H1 (cell line): Measurements from ENCODE around the gene ARPP21. TPM values are rescaled to one million over a fixed set of nuclear protein-coding genes. Genes with fewer than 3 reads are reported as not detected.

Source experiments
- CTCF ChIA-PET: fragments of 300-600 bp; sonication (Branson Sonifier 250); formaldehyde crosslinking; loops from one replicate; lab custom pipeline; 2021; ENCODE audit not compliant: partially characterized antibody; lab: Charles Lee
- POLR2A ChIA-PET: fragments of 300-600 bp; sonication (Branson Sonifier 250); formaldehyde crosslinking; loops from one replicate; lab custom pipeline; 2021; ENCODE audit warnings: inconsistent platforms; ENCODE audit not compliant: partially characterized antibody; lab: Charles Lee
- DNase-seq, 2 experiments: peaks; one replicate each; pipeline versions ENCODE4 v3.0.0 to v3.0.0-alpha.2; 2010 to 2022; ENCODE audit warnings: low spot score in 2 of 2, low read depth in 1 of 2, mixed read lengths in 1 of 2
- FAIRE-seq: peaks from 2 replicates; lab custom pipeline; 2011; peaks lifted over from hg19 to GRCh38; lab: Jason Lieb, UNC
- H2AFZ ChIP-seq: 2 replicates; pipeline ENCODE4 v1.8.1; 2012; ENCODE audit warnings: low read length, inconsistent platforms
- H2AK5ac ChIP-seq: 2 replicates; pipeline ENCODE4 v1.6.1; 2013; ENCODE audit warnings: low read depth, low read length
- H2BK120ac ChIP-seq: replicated peaks from 2 replicates; pipeline ENCODE3; 2013; ENCODE audit warnings: low read depth, low read length, inconsistent platforms
- H2BK12ac ChIP-seq: 2 replicates; pipeline ENCODE4 v1.6.1; 2013; ENCODE audit warnings: low read depth, low read length
- H2BK15ac ChIP-seq: 2 replicates; pipeline ENCODE4 v1.6.1; 2013; ENCODE audit warnings: low read length
- H2BK20ac ChIP-seq: 2 replicates; pipeline ENCODE4 v1.6.1; 2013; ENCODE audit warnings: low read length
- H2BK5ac ChIP-seq: 2 replicates; pipeline ENCODE4 v1.6.1; 2013; ENCODE audit warnings: low read depth, low read length
- H3K14ac ChIP-seq: 2 replicates; pipeline ENCODE4 v1.6.1; 2013; ENCODE audit warnings: inconsistent platforms; ENCODE audit not compliant: insufficient read length
- H3K18ac ChIP-seq: 2 replicates; pipeline ENCODE4 v1.6.1; 2013; ENCODE audit warnings: low read length; ENCODE audit errors: extremely low read depth
- H3K23ac ChIP-seq: 2 replicates; pipeline ENCODE4 v1.6.1; 2013; ENCODE audit warnings: inconsistent platforms; ENCODE audit not compliant: insufficient read length
- H3K23me2 ChIP-seq: 2 replicates; pipeline ENCODE4 v1.6.1; 2013; ENCODE audit warnings: low read depth, low read length
- H3K27ac ChIP-seq: 2 replicates; pipeline ENCODE4 v1.6.1; 2011; ENCODE audit warnings: low read depth, low read length, inconsistent platforms
- H3K27me3 ChIP-seq, 4 experiments: replicated peaks in 1 of 4; 1 replicate in 1 of 4; 2 replicates in 3 of 4; pipeline versions ENCODE4 v1.6.1 to v1.8.1; 2011 to 2013; ENCODE audit warnings: low read length in 3 of 4, mild to moderate bottlenecking in 3 of 4, inconsistent platforms in 2 of 4, mixed read lengths in 2 of 4, moderate library complexity in 1 of 4; ENCODE audit not compliant: control insufficient read depth in 3 of 4, insufficient read depth in 3 of 4; ENCODE audit errors: extremely low read depth in 1 of 4
- H3K36me3 ChIP-seq, 4 experiments: 2 replicates each; pipeline versions ENCODE4 v1.6.1 to v1.8.1; 2011 to 2013; ENCODE audit warnings: mild to moderate bottlenecking in 4 of 4, low read length in 3 of 4, moderate library complexity in 2 of 4, control low read depth in 1 of 4, inconsistent platforms in 1 of 4; ENCODE audit not compliant: insufficient read depth in 4 of 4, control insufficient read depth in 2 of 4
- H3K4ac ChIP-seq: replicated peaks from 2 replicates; pipeline ENCODE3; 2013; ENCODE audit warnings: low read length, low read depth, mixed read lengths, inconsistent platforms; ENCODE audit not compliant: insufficient read length
- H3K4me1 ChIP-seq, 4 experiments: replicated peaks in 1 of 4; 1 replicate in 1 of 4; 2 replicates in 3 of 4; pipeline versions ENCODE4 v1.6.1 to v1.8.1; 2011 to 2013; ENCODE audit warnings: low read length in 3 of 4, inconsistent platforms in 2 of 4, mixed read lengths in 1 of 4; ENCODE audit not compliant: insufficient read depth in 4 of 4, control insufficient read depth in 3 of 4
- H3K4me2 ChIP-seq, 2 experiments: 2 replicates each; pipeline versions ENCODE4 v1.6.1 to v1.8.1; 2011 to 2013; ENCODE audit warnings: low read depth in 2 of 2, low read length in 2 of 2, control low read depth in 1 of 2, inconsistent platforms in 1 of 2, mild to moderate bottlenecking in 1 of 2; ENCODE audit not compliant: insufficient read depth in 1 of 2
- H3K4me3 ChIP-seq, 4 experiments: fragments of 200-600, 300-600 bp in 1 of 4; sonication (generic), shearing (Covaris generic), sonication (Bioruptor Twin) in 1 of 4; 2 replicates each; pipeline versions ENCODE4 v1.5.1 to v1.8.1; 2011 to 2016; ENCODE audit warnings: low read length in 4 of 4, low read depth in 3 of 4, control low read depth in 2 of 4, inconsistent platforms in 2 of 4, mild to moderate bottlenecking in 2 of 4, mixed read lengths in 1 of 4, moderate library complexity in 1 of 4; ENCODE audit not compliant: insufficient read depth in 2 of 4; ENCODE audit errors: extremely low read depth in 1 of 4
- H3K56ac ChIP-seq: replicated peaks from 2 replicates; pipeline ENCODE3; 2013; ENCODE audit warnings: low read depth, mild to moderate bottlenecking, mixed read lengths, low read length, inconsistent platforms; ENCODE audit not compliant: insufficient read length
- H3K79me1 ChIP-seq: 2 replicates; pipeline ENCODE4 v1.6.1; 2013; ENCODE audit warnings: low read depth, low read length, control low read depth
- H3K79me2 ChIP-seq, 2 experiments: 2 replicates each; pipeline versions ENCODE4 v1.6.1 to v1.8.1; 2012 to 2013; ENCODE audit warnings: low read length in 2 of 2, mild to moderate bottlenecking in 2 of 2, inconsistent platforms in 1 of 2; ENCODE audit not compliant: insufficient read depth in 2 of 2, control insufficient read depth in 1 of 2
- H3K9ac ChIP-seq, 4 experiments: replicated peaks in 1 of 4; 1 replicate in 1 of 4; 2 replicates in 3 of 4; pipeline versions ENCODE4 v1.6.1 to v1.8.1; 2011 to 2013; ENCODE audit warnings: low read depth in 3 of 4, low read length in 3 of 4, control low read depth in 2 of 4, mild to moderate bottlenecking in 2 of 4, moderate library complexity in 2 of 4, inconsistent platforms in 1 of 4; ENCODE audit errors: extremely low read depth in 1 of 4
- H3K9me3 ChIP-seq, 2 experiments: 2 replicates each; pipeline versions ENCODE4 v1.6.1 to v1.8.1; 2012 to 2013; ENCODE audit warnings: mild to moderate bottlenecking in 2 of 2, moderate library complexity in 2 of 2, control low read depth in 1 of 2, inconsistent platforms in 1 of 2, low read depth in 1 of 2, low read length in 1 of 2, mixed read lengths in 1 of 2; ENCODE audit not compliant: insufficient read depth in 2 of 2
- H4K20me1 ChIP-seq, 2 experiments: replicated peaks in 1 of 2; 2 replicates each; pipeline versions ENCODE3 to v1.8.1; 2011 to 2013; ENCODE audit warnings: inconsistent platforms in 2 of 2, low read length in 2 of 2, mild to moderate bottlenecking in 1 of 2; ENCODE audit not compliant: insufficient read depth in 2 of 2, control insufficient read depth in 1 of 2
- H4K5ac ChIP-seq: 2 replicates; pipeline ENCODE4 v1.6.1; 2013; ENCODE audit warnings: low read length, low read depth, mixed read lengths, inconsistent platforms; ENCODE audit not compliant: insufficient read length
- H4K8ac ChIP-seq: 2 replicates; pipeline ENCODE4 v1.8.0; 2013; ENCODE audit warnings: mild to moderate bottlenecking, moderate library complexity, low read length, inconsistent platforms; ENCODE audit not compliant: insufficient read depth; ENCODE audit errors: extremely low read depth
- H4K91ac ChIP-seq: replicated peaks from 2 replicates; pipeline ENCODE3; 2013; ENCODE audit warnings: low read length, mixed read lengths, inconsistent platforms; ENCODE audit not compliant: insufficient read length
- CBX8 ChIP-seq: fragments of 300-800, 300-1000 bp; sonication (generic); IDR thresholded peaks from 2 replicates; pipeline ENCODE4 v1.7.1; 2016; ENCODE audit warnings: low read depth, low read length, borderline replicate concordance
- CEBPB ChIP-seq: IDR thresholded peaks from 2 replicates; pipeline ENCODE4 v1.6.1; 2012; ENCODE audit warnings: low read depth, low read length
- CTCF ChIP-seq, 3 experiments: IDR thresholded peaks; 1 replicate in 2 of 3; 2 replicates in 1 of 3; pipeline versions ENCODE4 v1.5.1 to v1.6.1; 2011; ENCODE audit warnings: low read length in 3 of 3, mild to moderate bottlenecking in 3 of 3, inconsistent platforms in 2 of 3, low read depth in 1 of 3, moderate library complexity in 1 of 3; ENCODE audit not compliant: insufficient read depth in 1 of 3; ENCODE audit errors: control extremely low read depth in 1 of 3
- POLR2A ChIP-seq, 2 experiments: IDR thresholded peaks; 1 replicate in 1 of 2; 2 replicates in 1 of 2; pipeline ENCODE4 v1.6.1; 2011; ENCODE audit warnings: low read depth in 2 of 2, low read length in 2 of 2, mild to moderate bottlenecking in 2 of 2; ENCODE audit errors: control extremely low read depth in 1 of 2
- RXRA ChIP-seq: IDR thresholded peaks from 2 replicates; pipeline ENCODE4 v1.6.1; 2011; ENCODE audit warnings: low read depth, mild to moderate bottlenecking, low read length, moderate library complexity; ENCODE audit not compliant: insufficient read depth
- SP2 ChIP-seq: IDR thresholded peaks from 2 replicates; pipeline ENCODE4 v1.6.1; 2012; ENCODE audit warnings: mild to moderate bottlenecking, low read length, inconsistent platforms
- USF2 ChIP-seq: IDR thresholded peaks from 2 replicates; pipeline ENCODE4 v1.6.1; 2011; ENCODE audit warnings: low read length, improper control_type of control experiment
- WGBS, 2 experiments: shearing (Covaris generic) in 1 of 2; methylation state at CpG; one replicate each; pipeline versions ENCODE4 v1.1.6 to v1.1.7; 2013 to 2015; ENCODE audit warnings: low lambda C conversion rate in 2 of 2, mixed read lengths in 2 of 2, inconsistent platforms in 1 of 2, low coverage in 1 of 2, missing lambda C conversion rate in 1 of 2; ENCODE audit not compliant: insufficient replicate concordance in 2 of 2, insufficient coverage in 1 of 2, insufficient read length in 1 of 2; ENCODE audit errors: extremely low coverage in 1 of 2, missing lambda C conversion rate in 1 of 2; 5-methylcytosine and 5-hydroxymethylcytosine counted together
- polyA plus RNA-seq, 7 experiments: library from polyadenylated mRNA; depleted of rRNA in 3 of 7; stranded (reverse) in 5 of 7; unstranded in 2 of 7; fragments of >200 nt in 5 of 7; fragments of 200-250 nt in 2 of 7; gene quantifications; 1 replicate in 5 of 7; 2 replicates in 1 of 7; 4 replicates in 1 of 7; pipeline versions ENCODE4 v1.2.1 to v1.2.3, GENCODE V29; 2011 to 2013; ENCODE audit warnings: missing spikeins in 2 of 7, mixed read lengths in 2 of 7
- total RNA-seq: library from RNA; stranded (reverse); fragmentation: NEBNext Ultra II Directional; extraction: Animal tissue kit (Norgen Biotek cat#: 25700); gene quantifications from 2 replicates; pipeline ENCODE4 v1.2.1, GENCODE V29; 2021

ARPP21 gene
- total and polyA plus RNA-seq, 2 of the 8 experiments (the other 6 are each of a cell fraction or from before 2014, with no cell fraction given): not detected

- Histone ChIP-seq H3K27ac (no peak overlapping the region), H4K91ac (no peak overlapping the region), H3K4me3 (peak overlapping the region; percentile 65 to 74 (median 68)), H4K5ac (no peak overlapping the region), H2BK5ac (no peak overlapping the region), H2AK5ac (no peak overlapping the region), H2AFZ (0 out of 2 replicates have a peak overlapping the region, but pooled peaks have one; percentile 12), H3K56ac (no peak overlapping the region), H4K8ac (0 out of 2 replicates have a peak overlapping the region, but pooled peaks have one; percentile 21), H3K79me1 (no peaks in the 10 kb centered on the region), H2BK20ac (no peak overlapping the region), H3K14ac (no peak overlapping the region), H3K23me2 (peaks cover 11% of the 10 kb centered on the region; the same call in 1 of the 2 replicates), H3K4ac (no peak overlapping the region), H3K18ac (no peak overlapping the region), H3K9ac (no peak overlapping the region), H3K4me2 (peak overlapping the region; percentile 96 to 100), H3K23ac (no peak overlapping the region), H2BK15ac (no peak overlapping the region), H2BK12ac (no peak overlapping the region), H3K9me3 (no peaks in the 10 kb centered on the region), H3K36me3 (no peaks in the 10 kb centered on the region), H3K79me2 (no peaks in the 10 kb centered on the region), H3K4me1 (peaks cover 0 to 7% (median 4%) of the 10 kb centered on the region in 4 experiments; a peak in 5 of 7 replicates), H2BK120ac (no peak overlapping the region), H3K27me3 (peaks cover 19 to 32% (median 30%) of the 10 kb centered on the region in 4 experiments), H4K20me1 (peaks cover 0 to 3% of the 10 kb centered on the region in 2 experiments)
- 22% methylated on average over 12 of the region's 21 CpGs; no CpG with 5 or more reads in 1 of the 2 experiments for WGBS, 2 experiments
- no peak for TF ChIP-seq RXRA
- no peak for TF ChIP-seq CBX8
- TF ChIP-seq USF2: no peak
- TF ChIP-seq CEBPB: no peak
- TF ChIP-seq POLR2A (IDR thresholded peaks at IDR 0.05; ENCODE audit: control extremely low read depth in 1 of 2, low read depth in 2 of 2, low read length in 2 of 2): no peak
- no peak for TF ChIP-seq CTCF (IDR thresholded peaks at IDR 0.05; ENCODE audit: control extremely low read depth in 1 of 3, insufficient read depth in 1 of 3, low read depth in 1 of 3, low read length in 3 of 3)
- TF ChIP-seq SP2: no peak
- DNase-seq (peak in 1 of 2 experiments; percentile 45), FAIRE-seq (no peak)
- POLR2A ChIA-PET: interaction anchor here (0.6 kb wide), 1 partner anchor 1134 kb away, joined by 3 read pairs; no protein-coding TSS in a partner anchor
- CTCF ChIA-PET: no interaction called here
Measured at GRCh38 chr3:35638980-35639253, 408 bp upstream of the ARPP21 start.
